Duodenal mucosa (tissue), 2 donors: ENCODE data around the gene PTPRF.

ENCODE experiments used
- H3K27ac ChIP-seq: one replicate; pipeline ENCODE4 v1.7.0; 2013; ENCODE audit warnings: low read depth, low read length
- H3K27me3 ChIP-seq, 2 donors: one replicate each; pipeline ENCODE4 v1.7.0; 2013; ENCODE audit warnings: low read length in 2 of 2, control low read depth in 1 of 2; ENCODE audit not compliant: insufficient read depth in 2 of 2, control insufficient read depth in 1 of 2
- H3K36me3 ChIP-seq, 2 donors: one replicate each; pipeline ENCODE4 v1.7.0; 2013; ENCODE audit warnings: low read length in 2 of 2, control low read depth in 1 of 2; ENCODE audit not compliant: insufficient read depth in 2 of 2, control insufficient read depth in 1 of 2
- H3K4me1 ChIP-seq, 2 donors: one replicate each; pipeline ENCODE4 v1.7.0; 2013; ENCODE audit warnings: low read length in 2 of 2, control low read depth in 1 of 2; ENCODE audit not compliant: insufficient read depth in 2 of 2, control insufficient read depth in 1 of 2
- H3K4me3 ChIP-seq, 2 donors: one replicate each; pipeline ENCODE4 v1.7.0; 2013; ENCODE audit warnings: low read length in 2 of 2, low read depth in 1 of 2
- H3K9ac ChIP-seq, 2 donors: one replicate each; pipeline ENCODE4 v1.7.0; 2013; ENCODE audit warnings: low read length in 2 of 2, low read depth in 1 of 2
- H3K9me3 ChIP-seq, 2 donors: one replicate each; pipeline ENCODE4 v1.7.0; 2013; ENCODE audit warnings: low read length in 2 of 2, control low read depth in 1 of 2; ENCODE audit not compliant: control insufficient read depth in 1 of 2

PTPRF gene

DNA sequence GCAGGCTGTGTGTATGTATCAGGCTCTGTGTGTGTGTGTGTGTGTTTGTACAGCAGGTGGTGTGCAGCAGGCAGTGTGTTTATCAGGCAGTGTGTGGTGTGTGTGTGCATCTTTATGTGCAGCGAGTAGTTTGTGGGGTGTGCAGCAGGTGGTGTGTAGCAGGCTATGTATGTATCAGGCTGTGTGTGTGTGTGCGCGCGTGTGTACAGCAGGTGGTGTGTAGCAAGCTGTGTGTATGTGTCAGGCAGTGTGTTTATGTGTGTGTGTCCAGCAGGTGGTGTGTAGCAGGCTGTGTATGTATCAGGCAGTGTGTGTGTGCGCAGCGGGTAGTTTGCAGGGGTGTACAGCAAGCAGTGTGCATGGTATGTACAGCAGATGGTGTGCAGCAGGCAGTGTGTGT lies 29.0 kb downstream of the PTPRF start:
- Histone ChIP-seq H3K4me1 (peaks cover 30 to 33% of the 10 kb centered on the region in 2 donors), H3K9ac (peak overlapping the region in 1 of 2 donors; percentile 29), H3K27me3 (peaks cover 0 to 3% of the 10 kb centered on the region in 2 donors), H3K27ac (no peak overlapping the region), H3K9me3 (no peaks in the 10 kb centered on the region), H3K4me3 (peak overlapping the region in 1 of 2 donors; percentile 31), H3K36me3 (peaks cover 12 to 44% of the 10 kb centered on the region in 2 donors)

GRCh38 chr1:43560286-43560685 lies 29.6 kb downstream of the PTPRF start:
- H3K9me3 ChIP-seq: no peaks in the 10 kb centered on the region
- peaks cover 0 to 3% of the 10 kb centered on the region in 2 donors for H3K27me3 ChIP-seq
- H3K4me3 ChIP-seq: no peak overlapping the region
- no peak overlapping the region for H3K9ac ChIP-seq
- no peak overlapping the region for H3K27ac ChIP-seq
- peaks cover 12 to 44% of the 10 kb centered on the region in 2 donors for H3K36me3 ChIP-seq
- peaks cover 30 to 38% of the 10 kb centered on the region in 2 donors for H3K4me1 ChIP-seq

DNA sequence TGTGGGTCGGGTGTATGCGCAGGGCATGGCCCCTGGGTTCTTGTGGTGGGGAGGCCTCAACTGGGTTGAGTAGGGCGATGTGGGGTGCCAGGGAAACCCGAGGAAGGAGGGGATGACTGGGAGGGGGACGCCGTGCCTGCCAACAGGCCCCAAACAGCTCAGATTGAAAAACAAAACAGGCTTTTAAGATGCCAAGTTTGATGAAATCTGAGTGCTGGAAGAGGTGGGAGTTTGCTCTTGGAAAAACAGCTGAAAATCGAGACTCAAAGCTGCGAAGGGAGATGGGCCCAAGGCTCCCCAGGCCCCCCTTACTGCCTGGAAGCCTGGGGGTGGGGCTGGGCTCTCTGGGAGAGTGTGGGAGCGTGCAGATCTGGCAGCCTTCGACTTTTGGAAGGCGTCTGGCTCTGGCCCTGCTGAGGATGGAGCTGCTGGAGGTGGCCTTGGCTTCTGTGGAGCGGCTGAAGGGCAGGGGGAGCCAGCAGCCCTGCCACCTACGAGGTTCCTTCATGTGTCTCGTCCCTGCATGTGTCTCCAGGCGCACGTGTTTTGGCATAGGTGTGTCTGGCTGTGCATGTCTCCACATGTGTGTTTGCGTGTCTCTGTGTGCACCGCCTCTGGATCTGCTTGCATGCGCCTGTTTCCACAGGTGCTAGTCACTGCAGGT lies 33.3 kb downstream of the PTPRF start:
- Histone ChIP-seq H3K4me1 (peaks cover 18 to 20% of the 10 kb centered on the region in 2 donors), H3K27me3 (peaks cover 0 to 3% of the 10 kb centered on the region in 2 donors), H3K36me3 (peaks cover 7 to 29% of the 10 kb centered on the region in 2 donors), H3K9ac (no peak overlapping the region), H3K27ac (no peak overlapping the region), H3K4me3 (no peak overlapping the region), H3K9me3 (no peaks in the 10 kb centered on the region)

DNA sequence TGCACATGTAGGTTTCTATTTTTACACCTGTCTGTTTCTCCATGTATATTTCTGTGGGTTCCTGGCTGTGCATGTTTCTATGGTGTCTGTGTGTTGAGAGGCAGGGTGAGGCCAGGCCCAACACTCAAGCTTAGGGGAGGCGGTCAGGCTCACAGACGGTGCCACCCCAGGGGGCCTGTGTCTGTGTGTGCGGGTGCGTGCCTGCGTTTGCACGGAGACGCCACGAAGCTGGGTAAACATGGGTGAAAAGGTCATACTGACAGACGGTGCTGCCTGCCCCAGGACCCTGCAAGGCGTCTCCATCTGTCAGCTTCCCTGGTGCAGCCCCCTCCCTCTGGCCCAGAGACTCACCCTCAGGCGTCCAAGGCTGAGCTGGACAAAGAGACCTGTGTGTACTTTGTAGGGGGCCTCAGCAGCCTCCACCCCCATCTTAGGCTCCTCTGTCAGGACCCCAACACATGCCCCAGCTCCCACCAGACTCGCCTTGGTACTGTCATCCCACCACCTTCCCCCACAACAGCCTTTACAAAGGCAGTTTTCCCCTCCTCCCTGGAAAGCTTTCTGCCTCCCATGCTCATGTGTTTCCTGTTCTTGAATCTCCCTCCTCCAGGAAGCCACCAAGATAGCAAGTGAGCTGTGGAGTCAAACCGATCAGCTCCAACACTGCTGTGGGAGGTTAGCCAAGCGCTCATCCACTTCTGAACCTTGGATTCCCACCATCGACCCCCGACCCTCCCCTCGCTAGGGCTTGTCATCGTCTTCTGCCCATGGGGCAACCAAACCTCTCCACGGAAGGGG lies 34.1 kb downstream of the PTPRF start:
- peaks cover 10 to 12% of the 10 kb centered on the region in 2 donors for H3K4me1 ChIP-seq
- no peak overlapping the region for H3K27ac ChIP-seq

GRCh38 chr1:43565600-43566360 lies 35.1 kb downstream of the PTPRF start:
- Histone ChIP-seq H3K27ac (no peak overlapping the region), H3K9ac (no peak overlapping the region), H3K4me3 (peak overlapping the region; percentile 48 to 69), H3K36me3 (peaks cover 7 to 25% of the 10 kb centered on the region in 2 donors), H3K27me3 (no peaks in the 10 kb centered on the region), H3K4me1 (peaks cover 8 to 9% of the 10 kb centered on the region in 2 donors), H3K9me3 (no peaks in the 10 kb centered on the region)

More for the DNA sequence above, 34.1 kb downstream of the PTPRF start:
- Histone ChIP-seq H3K4me3 (peak overlapping the region in 1 of 2 donors; percentile 48), H3K9me3 (no peaks in the 10 kb centered on the region), H3K9ac (no peak overlapping the region), H3K27me3 (no peaks in the 10 kb centered on the region), H3K36me3 (peaks cover 7 to 28% of the 10 kb centered on the region in 2 donors)

DNA sequence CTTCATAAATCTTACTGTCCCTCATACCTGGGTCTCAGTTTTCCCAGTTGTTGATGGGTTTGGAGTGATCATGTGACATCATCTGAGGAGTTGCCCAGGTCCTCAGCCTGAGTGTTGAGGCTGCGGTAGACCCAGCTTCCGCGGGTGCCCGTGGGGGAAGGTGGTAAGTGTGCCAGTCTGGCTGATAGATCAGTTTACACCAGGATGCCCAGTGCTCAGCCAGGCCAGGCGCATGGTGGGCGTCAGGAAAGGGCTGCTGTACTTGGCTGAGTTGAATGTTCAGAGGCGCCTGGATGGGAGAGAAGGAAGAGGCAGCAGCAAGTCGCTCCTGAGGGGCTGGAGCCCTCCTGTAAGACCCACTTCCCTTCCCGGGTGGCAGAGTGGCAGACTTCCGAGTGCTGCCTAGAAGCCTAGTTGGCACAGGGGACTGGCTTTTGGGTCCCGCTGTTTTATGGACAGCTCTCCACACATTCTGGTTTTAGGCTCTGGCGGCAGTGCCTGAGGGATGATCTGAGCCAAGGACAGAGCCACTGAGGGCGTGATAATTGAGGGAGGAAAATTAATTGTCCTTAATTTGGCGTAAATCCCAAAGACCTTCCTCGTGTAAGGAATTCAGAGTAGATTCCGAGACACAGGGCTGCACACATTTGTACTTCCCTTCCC lies 35.8 kb downstream of the PTPRF start:
- Histone ChIP-seq H3K36me3 (peaks cover 2 to 24% of the 10 kb centered on the region in 2 donors), H3K9ac (no peak overlapping the region), H3K27me3 (no peaks in the 10 kb centered on the region), H3K4me3 (no peak overlapping the region), H3K4me1 (peaks cover 9 to 12% of the 10 kb centered on the region in 2 donors), H3K9me3 (no peaks in the 10 kb centered on the region), H3K27ac (no peak overlapping the region)

DNA sequence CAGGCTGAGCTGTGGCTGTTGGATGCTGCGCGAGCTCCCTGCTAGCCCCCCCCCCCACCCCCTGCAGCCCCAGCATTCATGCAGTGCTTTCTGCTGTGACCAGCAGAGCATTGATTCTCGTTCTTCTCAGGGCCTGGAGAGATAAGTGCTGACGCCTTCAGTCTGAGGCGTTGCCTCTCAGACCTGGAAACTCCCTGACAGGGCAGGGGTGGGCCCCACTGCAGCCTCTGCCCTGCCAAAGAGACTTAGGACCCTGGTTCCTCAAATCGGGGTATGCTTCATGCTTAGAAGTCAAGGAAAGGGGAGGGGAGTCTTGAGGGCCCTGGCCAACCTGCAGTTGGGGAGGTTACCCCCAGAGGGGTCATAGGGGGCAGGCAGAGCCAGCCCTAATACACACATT lies 38.5 kb downstream of the PTPRF start:
- H3K27me3 ChIP-seq: no peaks in the 10 kb centered on the region
- peaks cover 5 to 32% of the 10 kb centered on the region in 2 donors for H3K36me3 ChIP-seq
- H3K4me1 ChIP-seq: peaks cover 12 to 19% of the 10 kb centered on the region in 2 donors
- no peak overlapping the region for H3K27ac ChIP-seq
- no peak overlapping the region for H3K9ac ChIP-seq
- H3K4me3 ChIP-seq: no peak overlapping the region
- H3K9me3 ChIP-seq: no peaks in the 10 kb centered on the region

DNA sequence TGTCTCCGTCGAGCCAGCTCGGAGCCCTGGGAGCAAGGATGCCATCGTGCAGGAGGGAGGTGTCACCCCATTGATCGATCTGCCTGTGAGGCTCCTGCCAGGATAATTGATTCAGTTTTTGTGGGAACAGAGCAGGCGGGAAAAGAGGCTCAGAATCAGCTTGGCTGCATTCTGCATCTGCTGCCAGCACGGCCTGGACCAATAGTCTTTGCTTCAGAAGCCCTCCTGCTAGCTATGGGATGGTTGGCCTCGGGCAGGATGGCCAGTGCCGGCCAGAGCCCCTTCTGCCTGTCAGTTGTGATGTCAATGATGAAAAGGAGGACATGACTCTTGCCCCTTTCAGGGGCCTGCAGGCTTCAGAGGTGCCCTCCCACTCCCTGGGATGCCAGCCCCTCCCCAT lies 39.6 kb downstream of the PTPRF start:
- Histone ChIP-seq H3K4me1 (peaks cover 6 to 19% of the 10 kb centered on the region in 2 donors), H3K9ac (no peak overlapping the region), H3K9me3 (no peaks in the 10 kb centered on the region), H3K36me3 (peaks cover 5 to 41% of the 10 kb centered on the region in 2 donors), H3K4me3 (no peak overlapping the region), H3K27me3 (no peaks in the 10 kb centered on the region), H3K27ac (no peak overlapping the region)

- H3K4me1 ChIP-seq: peaks cover 4 to 19% of the 10 kb centered on the region in 2 donors
- H3K9ac ChIP-seq: no peak overlapping the region
- H3K36me3 ChIP-seq: peaks cover 8 to 45% of the 10 kb centered on the region in 2 donors
- H3K27ac ChIP-seq: no peak overlapping the region
- no peak overlapping the region for H3K4me3 ChIP-seq
- no peaks in the 10 kb centered on the region for H3K27me3 ChIP-seq
- H3K9me3 ChIP-seq: no peaks in the 10 kb centered on the region
Observed at GRCh38 chr1:43570715-43571114, 40.0 kb downstream of the PTPRF start.
